Measurements from ENCODE around the gene USP24.

DNA sequence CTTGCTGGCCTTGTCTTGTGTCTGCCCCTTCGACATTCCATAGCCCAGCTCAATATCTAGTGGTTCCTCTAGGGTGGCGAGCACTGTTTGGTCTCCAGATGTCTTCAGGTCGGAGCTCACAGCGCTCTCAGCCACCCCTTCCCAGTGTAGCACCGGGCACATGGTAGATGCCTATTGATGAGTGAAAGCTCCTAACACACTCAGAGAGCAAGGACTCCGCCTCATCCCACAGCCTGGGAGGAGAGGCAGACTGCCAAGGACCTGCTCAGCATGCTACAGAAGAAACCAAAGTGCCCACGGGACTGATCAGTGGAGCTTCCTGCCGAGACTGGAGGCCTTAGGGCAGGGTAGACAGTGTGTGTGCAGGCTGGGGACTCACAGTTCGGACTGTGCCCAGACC is 164.9 kb downstream of the USP24 start:
- TF ChIP-seq, protein P1, sequence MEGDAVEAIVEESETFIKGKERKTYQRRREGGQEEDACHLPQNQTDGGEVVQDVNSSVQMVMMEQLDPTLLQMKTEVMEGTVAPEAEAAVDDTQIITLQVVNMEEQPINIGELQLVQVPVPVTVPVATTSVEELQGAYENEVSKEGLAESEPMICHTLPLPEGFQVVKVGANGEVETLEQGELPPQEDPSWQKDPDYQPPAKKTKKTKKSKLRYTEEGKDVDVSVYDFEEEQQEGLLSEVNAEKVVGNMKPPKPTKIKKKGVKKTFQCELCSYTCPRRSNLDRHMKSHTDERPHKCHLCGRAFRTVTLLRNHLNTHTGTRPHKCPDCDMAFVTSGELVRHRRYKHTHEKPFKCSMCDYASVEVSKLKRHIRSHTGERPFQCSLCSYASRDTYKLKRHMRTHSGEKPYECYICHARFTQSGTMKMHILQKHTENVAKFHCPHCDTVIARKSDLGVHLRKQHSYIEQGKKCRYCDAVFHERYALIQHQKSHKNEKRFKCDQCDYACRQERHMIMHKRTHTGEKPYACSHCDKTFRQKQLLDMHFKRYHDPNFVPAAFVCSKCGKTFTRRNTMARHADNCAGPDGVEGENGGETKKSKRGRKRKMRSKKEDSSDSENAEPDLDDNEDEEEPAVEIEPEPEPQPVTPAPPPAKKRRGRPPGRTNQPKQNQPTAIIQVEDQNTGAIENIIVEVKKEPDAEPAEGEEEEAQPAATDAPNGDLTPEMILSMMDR (conservative IDR thresholded peaks at IDR 0.05; ENCODE audit: low read depth, low read length), result no peak
- TF ChIP-seq EZH2phosphoT487 (IDR thresholded peaks at IDR 0.05; ENCODE audit: borderline replicate concordance, low read length), result no peak

All from PC-3 (cell line).